Fibroblast of pulmonary artery (primary cell): Measurements from ENCODE around the gene TRMT61A.

Experiments
- DNase-seq: peaks from one replicate; pipeline ENCODE4 v3.0.0-alpha.2; 2010; ENCODE audit warnings: low read depth
- H3K4me3 ChIP-seq: replicated peaks from 2 replicates; pipeline ENCODE4 v1.5.1; 2011; ENCODE audit warnings: low read depth, mild to moderate bottlenecking, control low read depth, low read length, moderate library complexity
- TF ChIP-seq, protein P1 (sequence below): IDR thresholded peaks from 2 replicates; pipeline ENCODE4 v1.5.1; 2011; ENCODE audit warnings: mild to moderate bottlenecking, control low read depth, low read length, inconsistent platforms; ENCODE audit errors: missing control alignments

Gene TRMT61A

DNA sequence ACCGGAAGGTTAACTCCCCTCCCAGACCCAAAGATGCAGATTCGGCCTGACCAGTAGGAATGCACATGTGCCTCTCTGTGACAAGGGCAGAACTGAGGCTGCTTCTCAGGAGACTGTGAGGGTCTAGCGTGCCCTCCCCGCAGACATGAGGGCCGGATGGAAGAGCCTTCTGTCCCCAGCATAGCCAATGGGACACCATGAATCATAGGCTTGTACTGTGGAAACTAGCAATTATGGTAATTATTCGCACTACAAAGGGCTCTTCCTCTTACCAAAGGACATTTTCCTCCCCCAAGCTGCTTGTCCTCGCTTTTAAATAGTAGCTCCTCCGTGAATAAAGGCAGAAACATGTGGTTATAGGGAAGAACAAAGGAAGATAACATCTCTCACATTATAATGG is 40.0 kb downstream of the TRMT61A start:
- no peak for DNase-seq
- TF ChIP-seq, protein P1, sequence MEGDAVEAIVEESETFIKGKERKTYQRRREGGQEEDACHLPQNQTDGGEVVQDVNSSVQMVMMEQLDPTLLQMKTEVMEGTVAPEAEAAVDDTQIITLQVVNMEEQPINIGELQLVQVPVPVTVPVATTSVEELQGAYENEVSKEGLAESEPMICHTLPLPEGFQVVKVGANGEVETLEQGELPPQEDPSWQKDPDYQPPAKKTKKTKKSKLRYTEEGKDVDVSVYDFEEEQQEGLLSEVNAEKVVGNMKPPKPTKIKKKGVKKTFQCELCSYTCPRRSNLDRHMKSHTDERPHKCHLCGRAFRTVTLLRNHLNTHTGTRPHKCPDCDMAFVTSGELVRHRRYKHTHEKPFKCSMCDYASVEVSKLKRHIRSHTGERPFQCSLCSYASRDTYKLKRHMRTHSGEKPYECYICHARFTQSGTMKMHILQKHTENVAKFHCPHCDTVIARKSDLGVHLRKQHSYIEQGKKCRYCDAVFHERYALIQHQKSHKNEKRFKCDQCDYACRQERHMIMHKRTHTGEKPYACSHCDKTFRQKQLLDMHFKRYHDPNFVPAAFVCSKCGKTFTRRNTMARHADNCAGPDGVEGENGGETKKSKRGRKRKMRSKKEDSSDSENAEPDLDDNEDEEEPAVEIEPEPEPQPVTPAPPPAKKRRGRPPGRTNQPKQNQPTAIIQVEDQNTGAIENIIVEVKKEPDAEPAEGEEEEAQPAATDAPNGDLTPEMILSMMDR: no peak
- H3K4me3 ChIP-seq: no peak overlapping the region

DNA sequence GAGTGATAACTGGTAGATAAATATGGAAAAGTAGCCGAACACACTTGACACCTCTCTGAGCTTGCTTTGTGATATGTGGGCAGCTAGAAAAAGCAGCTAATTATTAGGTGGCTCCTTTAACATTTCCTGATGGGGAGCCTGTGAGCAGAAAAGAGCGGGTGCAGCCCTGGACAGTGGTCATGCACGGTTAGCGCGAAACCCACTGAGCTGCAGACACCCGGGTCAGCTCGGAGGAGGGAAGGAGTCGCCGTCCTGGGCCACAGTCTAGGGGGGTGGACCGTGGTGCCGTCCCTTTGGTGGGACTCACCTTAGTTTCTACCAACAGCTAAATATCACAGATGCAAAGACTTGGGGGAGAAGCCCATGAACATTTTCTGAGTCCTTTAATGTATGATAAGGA is 40.4 kb downstream of the TRMT61A start:
- no peak for DNase-seq
- no peak overlapping the region for H3K4me3 ChIP-seq
- TF ChIP-seq, protein P1: no peak

DNA sequence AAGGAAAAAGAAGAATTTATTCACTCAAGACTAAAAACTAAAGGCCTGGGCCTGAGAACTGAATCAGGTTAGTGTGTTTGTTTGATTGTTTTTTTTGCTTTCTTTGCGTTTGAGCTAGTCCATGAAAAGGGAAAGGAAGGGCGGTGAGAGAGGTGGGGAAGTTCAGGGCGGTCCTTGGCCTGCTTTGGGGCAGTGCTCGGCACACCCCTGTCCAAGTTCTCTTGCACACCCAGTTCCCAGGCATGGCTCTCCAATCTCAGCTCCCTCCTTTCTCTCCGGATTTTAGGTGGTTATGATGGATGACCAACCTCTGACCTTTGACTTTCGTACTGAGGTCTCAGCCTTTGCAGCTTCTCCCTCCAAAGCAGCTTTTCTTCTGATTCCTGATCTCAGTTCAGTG is 45.1 kb downstream of the TRMT61A start:
- TF ChIP-seq, protein P1: no peak
- DNase-seq: no peak

DNA sequence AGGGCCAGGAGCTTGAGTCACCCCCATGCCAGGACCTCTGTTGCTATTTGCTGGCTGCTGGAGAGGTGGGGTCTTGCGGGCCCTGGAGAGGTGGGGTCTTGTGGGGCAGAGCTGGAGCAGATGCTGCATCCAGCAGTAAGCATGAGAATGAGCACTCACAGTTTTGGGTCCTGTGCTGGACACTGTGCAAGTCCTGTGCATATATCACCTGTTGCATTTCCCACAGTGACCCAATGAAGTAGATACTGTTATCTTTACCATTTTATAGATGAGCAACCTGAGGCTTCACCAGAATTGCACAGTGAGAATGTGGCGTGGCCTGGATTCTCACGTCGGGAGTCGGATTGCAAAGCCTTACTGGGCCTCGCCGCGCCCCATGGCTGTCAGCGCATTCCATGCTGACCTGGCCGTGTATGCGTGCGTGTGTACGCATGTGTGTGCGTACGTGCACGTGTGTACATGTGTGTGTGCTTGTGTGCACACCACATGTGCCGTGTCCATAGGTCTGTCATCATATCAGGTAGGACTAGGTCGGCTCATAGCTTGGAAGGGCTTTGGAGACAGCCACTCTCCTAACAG is 45.8 kb downstream of the TRMT61A start:
- TF ChIP-seq, protein P1: no peak
- H3K4me3 ChIP-seq: no peak overlapping the region
- DNase-seq: no peak

More for the DNA sequence above, 45.1 kb downstream of the TRMT61A start:
- no peak overlapping the region for H3K4me3 ChIP-seq

DNA sequence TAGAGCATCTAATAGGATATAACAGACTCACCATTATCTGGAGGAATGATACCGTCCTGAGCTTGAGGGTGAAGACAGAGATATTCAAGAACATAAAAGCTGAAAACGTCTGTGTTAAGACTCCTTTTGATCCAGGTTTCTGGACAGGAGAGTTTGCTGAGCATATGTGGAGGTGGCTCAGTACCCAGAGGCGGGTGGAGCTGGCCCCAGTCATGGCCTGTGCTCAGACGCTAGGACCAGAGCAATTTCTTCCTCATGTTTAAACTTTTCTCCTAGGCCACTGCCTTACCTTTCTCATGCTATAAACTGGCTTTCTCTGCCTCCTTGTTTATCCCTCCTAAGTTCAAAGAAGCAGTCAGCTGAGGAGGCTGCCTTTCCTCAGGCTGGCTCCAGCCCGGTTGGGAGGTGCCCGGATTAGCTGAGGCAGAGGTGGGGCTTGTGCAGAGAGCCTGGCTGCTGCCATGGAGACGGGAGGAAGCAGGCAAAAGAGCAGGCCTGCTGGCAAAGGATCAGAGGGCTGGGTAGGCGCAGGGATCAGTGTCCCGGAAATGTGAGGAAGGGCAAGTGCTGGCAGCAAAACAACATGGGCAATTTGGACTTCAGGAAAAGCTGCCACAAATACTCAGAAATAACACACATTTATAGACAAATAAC is 47.5 kb downstream of the TRMT61A start:
- H3K4me3 ChIP-seq: no peak overlapping the region
- DNase-seq: peak; percentile 92
- TF ChIP-seq, protein P1: no peak

DNA sequence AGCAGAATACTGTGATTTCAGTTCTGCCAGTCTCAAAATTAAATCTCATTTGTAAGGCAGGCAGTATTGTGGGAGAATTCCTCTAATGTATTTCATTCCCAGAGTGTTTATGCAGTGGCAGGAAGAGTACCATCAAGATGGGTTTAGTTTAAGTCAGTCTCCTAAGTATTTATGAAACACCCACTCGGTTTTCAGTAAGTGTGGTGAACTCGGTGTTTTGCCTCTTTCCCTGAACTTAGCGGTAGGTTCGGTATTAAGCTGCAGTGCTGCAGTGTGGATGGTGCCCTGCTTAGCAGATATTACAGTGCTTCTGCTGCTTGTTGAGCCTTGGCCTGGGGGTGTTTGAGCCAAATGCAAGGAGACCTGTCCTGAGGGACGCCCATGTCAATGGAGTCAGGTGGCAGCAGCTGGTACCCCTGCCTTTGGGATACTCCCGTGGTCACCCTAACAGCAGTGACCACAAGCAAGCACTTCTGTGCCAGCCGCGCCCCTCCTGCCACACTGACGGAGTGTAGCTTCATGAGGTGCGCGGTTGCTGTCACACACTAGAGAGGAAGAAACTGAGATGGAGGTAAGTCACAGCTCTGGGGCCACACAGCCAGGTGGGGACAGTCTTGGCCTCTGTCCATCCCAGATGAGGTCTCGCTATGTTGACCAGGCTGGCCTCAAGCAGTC is 49.5 kb downstream of the TRMT61A start:
- TF ChIP-seq, protein P1: no peak
- no peak overlapping the region for H3K4me3 ChIP-seq
- no peak for DNase-seq
